ENCODE measurements around the gene GCH1.
"Not testable (repeated sequence)": the region's sequence is repeated elsewhere in the genome, so short reads cannot be mapped to it uniquely, and the experiment has no call there.

GCH1 gene

DNA sequence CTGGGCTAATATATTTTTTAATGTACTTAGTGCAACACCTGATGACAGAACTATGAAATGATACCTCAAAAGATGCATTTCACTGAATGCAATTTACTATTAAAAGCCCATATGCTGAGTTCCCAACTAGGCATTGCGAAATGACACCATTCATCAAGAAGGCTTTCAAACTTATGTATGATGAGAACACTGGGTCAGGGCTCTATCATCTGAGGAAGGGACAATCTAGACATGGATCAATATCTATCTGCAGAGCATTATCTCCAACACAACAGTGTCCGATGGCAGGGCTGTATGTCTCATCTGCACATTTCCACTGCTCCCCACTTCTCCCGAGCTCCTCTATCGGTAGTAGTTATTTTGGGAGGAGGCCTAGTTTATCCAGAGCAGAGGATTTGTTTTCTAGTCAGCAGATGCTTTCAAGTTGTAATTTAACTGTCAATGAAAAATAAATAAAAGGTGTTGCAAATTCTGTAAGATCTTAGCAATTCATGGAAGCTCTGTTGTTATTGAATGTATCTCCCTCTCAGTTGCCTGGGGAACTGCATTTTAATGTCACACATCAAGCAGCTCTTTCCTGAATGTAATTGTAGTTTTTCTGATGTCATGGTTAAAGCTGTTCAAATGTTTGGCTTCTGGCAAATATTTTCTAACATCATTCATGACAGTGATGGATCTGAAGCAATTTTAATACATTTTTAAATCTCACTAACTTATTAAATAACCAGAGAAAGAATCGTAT is 7.4 kb upstream of the GCH1 start:
- TF ChIP-seq EZH2phosphoT487 (IDR thresholded peaks at IDR 0.05; ENCODE audit: low read depth) (no peak), CTCF (IDR thresholded peaks at IDR 0.05; ENCODE audit: low read depth, low read length) (no peak)

GRCh38 chr14:54908973-54909372 is 6.3 kb upstream of the GCH1 start:
- H3K9ac ChIP-seq (ENCODE audit: low read length); H3K79me2 ChIP-seq (ENCODE audit: low read length); H3K27me3 ChIP-seq (ENCODE audit: low read depth, low read length); H3K9me3 ChIP-seq (ENCODE audit: insufficient read depth, low read length); H3K36me3 ChIP-seq (replicated peaks; ENCODE audit: low read depth, low read length); H2AFZ ChIP-seq (ENCODE audit: low read depth, low read length); H3K4me2 ChIP-seq (ENCODE audit: low read length); H3K4me3 ChIP-seq (ENCODE audit: low read length); H3K4me1 ChIP-seq (ENCODE audit: low read length); H4K20me1 ChIP-seq (ENCODE audit: insufficient read depth, low read length); H3K27ac ChIP-seq (ENCODE audit: low read length): not testable (repeated sequence)

More for the DNA sequence above, 7.4 kb upstream of the GCH1 start:
- H3K9me3 ChIP-seq (ENCODE audit: insufficient read depth, low read length) = no peaks in the 10 kb centered on the region
- no peaks in the 10 kb centered on the region for H4K20me1 ChIP-seq (ENCODE audit: insufficient read depth, low read length)
- no peak overlapping the region for H3K4me3 ChIP-seq (ENCODE audit: low read length)
- no peaks in the 10 kb centered on the region for H3K4me1 ChIP-seq (ENCODE audit: low read length)
- H2AFZ ChIP-seq (ENCODE audit: low read depth, low read length) = no peak overlapping the region
- no peaks in the 10 kb centered on the region for H3K79me2 ChIP-seq (ENCODE audit: low read length)
- H3K9ac ChIP-seq (ENCODE audit: low read length) = no peak overlapping the region
- no peaks in the 10 kb centered on the region for H3K27me3 ChIP-seq (ENCODE audit: low read depth, low read length)
- H3K36me3 ChIP-seq (replicated peaks; ENCODE audit: low read depth, low read length) = no peaks in the 10 kb centered on the region
- H3K4me2 ChIP-seq (ENCODE audit: low read length) = no peak overlapping the region
- H3K27ac ChIP-seq (ENCODE audit: low read length) = no peak overlapping the region

DNA sequence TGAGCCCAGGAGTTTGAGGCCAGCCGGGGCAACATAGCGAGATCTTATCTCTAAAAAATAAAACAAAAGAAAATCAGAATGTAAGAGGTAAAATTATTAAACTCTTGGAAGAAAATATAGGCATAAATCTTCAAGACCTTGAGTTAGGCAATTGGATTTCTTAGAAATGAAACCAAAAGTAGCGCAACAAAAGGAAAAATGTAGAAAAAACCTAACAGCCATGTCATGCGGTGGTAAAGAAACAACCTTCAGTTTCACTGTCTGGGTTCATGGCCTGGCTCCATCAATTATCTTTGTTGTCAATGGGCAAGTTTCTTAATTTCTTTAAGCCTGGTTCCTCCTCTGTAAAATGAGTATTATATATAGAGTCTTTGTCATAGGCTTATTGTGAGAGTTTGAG is 5.6 kb upstream of the GCH1 start:
- H3K4me1 ChIP-seq (ENCODE audit: low read length) = no peaks in the 10 kb centered on the region
- no peaks in the 10 kb centered on the region for H3K27me3 ChIP-seq (ENCODE audit: low read depth, low read length)
- no peak for TF ChIP-seq CTCF (IDR thresholded peaks at IDR 0.05; ENCODE audit: low read depth, low read length)
- TF ChIP-seq EZH2phosphoT487 (IDR thresholded peaks at IDR 0.05; ENCODE audit: low read depth) = no peak
- no peak overlapping the region for H3K4me3 ChIP-seq (ENCODE audit: low read length)
- no peak overlapping the region for H3K4me2 ChIP-seq (ENCODE audit: low read length)
- H3K9ac ChIP-seq (ENCODE audit: low read length) = no peak overlapping the region
- H3K27ac ChIP-seq (ENCODE audit: low read length) = no peak overlapping the region
- no peaks in the 10 kb centered on the region for H3K9me3 ChIP-seq (ENCODE audit: insufficient read depth, low read length)
- H3K36me3 ChIP-seq (replicated peaks; ENCODE audit: low read depth, low read length) = no peaks in the 10 kb centered on the region
- no peak overlapping the region for H2AFZ ChIP-seq (ENCODE audit: low read depth, low read length)
- H3K79me2 ChIP-seq (ENCODE audit: low read length) = no peaks in the 10 kb centered on the region
- H4K20me1 ChIP-seq (ENCODE audit: insufficient read depth, low read length) = no peaks in the 10 kb centered on the region

DNA sequence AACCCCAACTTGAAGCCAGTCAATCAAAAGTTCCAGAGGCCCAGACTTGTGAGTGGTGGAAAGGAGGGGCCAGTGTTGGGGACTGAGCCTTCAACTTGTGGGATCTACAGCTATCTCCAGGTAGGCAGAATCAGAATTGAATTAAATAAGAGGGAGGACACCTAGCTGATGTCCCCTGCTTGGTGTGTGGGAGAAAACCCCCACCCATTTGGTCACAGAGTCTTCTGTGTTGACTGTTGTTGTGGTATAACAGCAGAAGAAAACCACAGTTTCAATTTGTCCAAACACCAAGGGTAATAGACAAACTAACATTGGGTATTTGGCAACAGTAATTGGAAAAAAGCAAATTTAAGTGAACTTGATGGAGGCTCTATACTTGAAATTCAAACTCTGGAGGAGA is 3.4 kb upstream of the GCH1 start:
- Histone ChIP-seq H3K4me1 (ENCODE audit: low read length) (peaks cover 3% of the 10 kb centered on the region), H3K4me3 (ENCODE audit: low read length) (no peak overlapping the region), H3K27ac (ENCODE audit: low read length) (no peak overlapping the region), H3K9ac (ENCODE audit: low read length) (no peak overlapping the region), H2AFZ (ENCODE audit: low read depth, low read length) (no peak overlapping the region), H3K4me2 (ENCODE audit: low read length) (no peak overlapping the region), H3K36me3 (replicated peaks; ENCODE audit: low read depth, low read length) (no peaks in the 10 kb centered on the region), H3K79me2 (ENCODE audit: low read length) (no peaks in the 10 kb centered on the region), H4K20me1 (ENCODE audit: insufficient read depth, low read length) (no peaks in the 10 kb centered on the region), H3K27me3 (ENCODE audit: low read depth, low read length) (peaks cover 7% of the 10 kb centered on the region), H3K9me3 (ENCODE audit: insufficient read depth, low read length) (no peaks in the 10 kb centered on the region)
- no peak for TF ChIP-seq EZH2phosphoT487 (IDR thresholded peaks at IDR 0.05; ENCODE audit: low read depth)
- no peak for TF ChIP-seq CTCF (IDR thresholded peaks at IDR 0.05; ENCODE audit: low read depth, low read length)

Data from OCI-LY3 (cell line).